Measurements from ENCODE around the gene LIX1. TPM values are rescaled to one million over a fixed set of nuclear protein-coding genes. Genes with fewer than 3 reads are reported as not detected.
"Not testable (repeated sequence)": the region's sequence is repeated elsewhere in the genome, so short reads cannot be mapped to it uniquely, and the experiment has no call there.

LIX1 gene
- total RNA-seq, result under 1 TPM in 1 of 2 donors, not detected in 1; 0.22 TPM
- long read RNA-seq, result 0 reads

DNA sequence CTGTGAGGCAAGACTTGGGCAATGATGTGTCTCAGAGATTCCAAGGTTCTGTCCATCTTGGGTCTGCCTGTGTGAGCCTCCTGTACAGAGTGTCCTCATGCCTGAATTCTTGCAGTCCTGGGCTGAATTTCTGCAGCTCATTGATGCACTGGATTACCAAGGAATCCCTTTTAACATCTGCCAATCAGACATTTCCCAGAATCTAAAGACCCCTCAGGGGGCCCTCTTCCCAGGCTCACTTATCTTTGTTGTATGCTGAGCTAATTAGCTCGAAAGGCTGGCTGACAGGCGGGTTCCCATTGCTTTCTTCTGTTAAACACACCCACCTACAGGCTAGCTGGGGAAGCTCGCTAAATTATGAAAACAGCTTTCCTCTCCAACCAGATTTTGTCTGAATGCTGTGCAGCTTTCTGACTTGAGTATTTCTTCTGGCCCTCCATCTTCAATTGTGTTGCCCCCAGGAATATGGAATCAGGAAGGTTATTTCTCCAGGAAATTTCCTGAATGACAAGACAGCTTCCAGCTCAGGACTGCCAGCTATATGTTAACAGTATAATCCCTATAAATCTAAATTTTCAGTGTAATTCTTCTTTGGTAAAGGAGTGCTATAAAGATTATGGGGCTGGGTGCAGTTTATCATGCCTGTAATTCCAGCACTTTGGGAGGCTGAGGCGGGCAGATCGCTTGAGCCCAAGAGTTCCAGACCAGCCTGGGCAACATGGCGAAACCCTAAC lies at the start of gene LIX1:
TSS of gene LIX1 (minus strand) at position 91 of the 734 bp plus-strand sequence. CDS start at position 56, 35 bp downstream.
- intact Hi-C loops (cut with DNase I, micrococcal nuclease), result no loop called here
- DNase-seq (peak in 1 of 2 donors; percentile 31), ATAC-seq (peak; percentile 88)

DNA sequence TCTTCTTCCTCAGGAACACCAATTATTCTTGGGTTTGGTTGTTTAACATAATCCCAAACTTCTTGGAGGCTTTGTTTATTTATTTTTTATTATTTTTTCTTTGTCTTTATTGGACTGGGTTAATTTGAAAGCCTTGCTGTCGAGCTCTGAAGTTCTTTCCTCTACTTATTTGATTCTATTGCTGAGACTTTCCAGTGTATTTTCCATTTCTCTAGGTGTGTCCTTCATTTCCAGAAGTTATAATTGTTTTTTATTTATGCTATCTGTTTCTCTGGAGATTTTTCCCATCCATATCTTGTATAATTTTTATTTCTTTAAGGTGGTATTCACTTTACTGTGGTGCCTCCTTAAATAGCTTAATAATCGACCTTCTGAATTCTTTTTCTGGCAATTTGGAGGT lies 49.5 kb upstream of the LIX1 start:
- intact Hi-C loops (cut with DNase I, micrococcal nuclease), result no loop called here
- DNase-seq (no peak), ATAC-seq (no peak)

- DNase-seq; intact Hi-C loops (cut with DNase I, micrococcal nuclease); ATAC-seq: not testable (repeated sequence)
These were observed 47.1 kb upstream of the LIX1 start for GRCh38 chr5:97189523-97189922.

DNA sequence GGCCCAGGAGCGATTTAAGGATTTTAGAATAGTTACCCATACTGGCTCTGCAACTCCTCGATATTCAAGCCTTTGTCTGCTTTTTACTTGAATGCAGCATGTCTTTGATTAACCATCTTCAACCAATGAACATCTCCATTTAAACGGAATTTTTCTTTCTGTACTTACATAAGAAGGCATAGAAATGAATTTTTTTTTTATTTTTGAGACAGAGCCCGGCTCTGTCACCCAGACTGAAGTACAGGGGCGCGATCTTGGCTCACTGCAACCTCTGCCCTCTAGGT lies 41.5 kb upstream of the LIX1 start:
- no peak for ATAC-seq
- intact Hi-C loops (cut with DNase I, micrococcal nuclease), result no loop called here
- DNase-seq, result no peak

DNA sequence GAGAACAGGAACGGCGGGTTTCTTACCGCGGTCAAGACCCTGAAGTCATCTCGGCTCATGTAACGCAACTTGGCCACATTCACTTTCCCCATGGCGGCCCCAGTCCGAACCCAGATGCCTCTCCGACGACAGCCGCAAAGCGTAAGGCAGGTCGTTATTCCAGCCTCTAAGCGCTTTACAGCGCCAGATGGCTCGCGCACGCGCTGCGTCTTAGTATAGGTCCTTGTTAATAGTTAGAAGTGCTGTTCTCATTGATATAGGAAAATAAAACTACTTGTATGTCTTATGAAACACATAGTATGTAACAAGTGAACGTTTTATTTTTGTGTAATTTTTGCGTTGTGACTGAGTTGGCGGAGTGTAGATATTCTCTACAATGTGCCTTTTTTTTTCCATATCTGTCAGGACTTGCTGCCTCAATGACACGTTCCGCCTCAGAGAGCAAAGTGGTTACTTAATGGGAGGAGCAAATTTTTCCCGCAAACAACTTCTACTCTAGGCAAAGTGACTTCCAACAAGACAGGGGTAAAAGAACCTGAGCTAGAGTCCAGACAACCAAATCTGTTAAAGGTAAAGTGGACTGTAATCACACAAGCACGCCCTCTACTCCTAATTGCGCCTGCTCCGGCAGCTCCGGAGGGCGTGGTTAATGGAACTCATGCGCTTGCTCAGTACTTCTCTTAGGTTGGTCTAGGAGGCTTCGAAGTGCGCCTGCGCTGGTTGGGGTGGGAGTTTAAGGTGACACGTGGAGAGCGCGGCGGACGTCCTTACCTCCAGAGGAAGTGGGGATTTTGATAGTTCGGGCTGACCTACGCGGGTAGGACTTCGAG lies 40.9 kb upstream of the LIX1 start, which contains the start of gene RIOK2:
TSS of gene RIOK2 (minus strand) at position 148 of the 830 bp plus-strand sequence. CDS start at position 92, 56 bp downstream.
- intact Hi-C loops (cut with DNase I, micrococcal nuclease), result no loop called here
- peak; percentile 92 for ATAC-seq

GRCh38 chr5:97182571-97183099 lies 40.2 kb upstream of the LIX1 start:
- ATAC-seq (peak; percentile 48), DNase-seq (no peak)
- intact Hi-C loops (cut with DNase I, micrococcal nuclease), result no loop called here

More for the DNA sequence above, 40.9 kb upstream of the LIX1 start, which contains the start of gene RIOK2:
- peak; percentile 96 to 97 for DNase-seq

- no peak for ATAC-seq
- intact Hi-C loops (cut with DNase I, micrococcal nuclease), result no loop called here
- DNase-seq, result no peak
These were observed 39.6 kb upstream of the LIX1 start for GRCh38 chr5:97181856-97182545.

GRCh38 chr5:97179457-97179856 lies 37.0 kb upstream of the LIX1 start:
- DNase-seq; ATAC-seq; intact Hi-C loops (cut with DNase I, micrococcal nuclease): not testable (repeated sequence)

DNA sequence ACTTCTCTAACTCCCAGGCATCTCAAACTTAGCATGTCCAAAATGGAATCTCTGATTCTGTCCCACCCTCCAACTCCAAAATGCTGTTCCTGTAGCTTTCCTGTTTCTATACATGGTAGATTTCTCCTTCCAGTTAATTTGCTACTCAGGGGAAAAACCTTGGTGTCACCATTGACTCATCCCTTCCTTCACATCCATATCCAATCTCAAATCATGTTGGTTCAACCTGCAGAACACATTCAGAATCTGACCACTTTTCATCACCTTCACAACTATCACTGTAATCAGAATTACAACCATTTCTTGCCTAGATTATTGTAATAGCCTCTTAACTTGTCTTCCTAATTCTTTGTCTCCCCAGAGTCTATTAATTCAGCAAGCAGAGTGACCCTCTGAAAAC lies 29.8 kb upstream of the LIX1 start:
- DNase-seq (no peak), ATAC-seq (no peak)
- intact Hi-C loops (cut with DNase I, micrococcal nuclease), result no loop called here

- intact Hi-C loops (cut with DNase I, micrococcal nuclease), result no loop called here
- ATAC-seq, result peak; percentile 56
- DNase-seq, result no peak
These were observed 29.3 kb upstream of the LIX1 start for GRCh38 chr5:97171703-97172102.

GRCh38 chr5:97167435-97167834 lies 25.0 kb upstream of the LIX1 start:
- no peak for ATAC-seq
- intact Hi-C loops (cut with DNase I, micrococcal nuclease), result loop anchor here in 1 of 2 donors (10.0 kb wide), 2 partner anchors 163 to 413 kb away; no protein-coding TSS in a partner anchor
- no peak for DNase-seq

GRCh38 chr5:97165726-97166125 lies 23.3 kb upstream of the LIX1 start:
- intact Hi-C loops (cut with DNase I, micrococcal nuclease), result loop anchor here in 1 of 2 donors (10.0 kb wide), 2 partner anchors 161 to 411 kb away; no protein-coding TSS in a partner anchor
- DNase-seq, result peak; percentile 57 to 73
- peak; percentile 90 for ATAC-seq

- DNase-seq, result no peak
- intact Hi-C loops (cut with DNase I, micrococcal nuclease), result loop anchor here in 1 of 2 donors (5.0 to 10.0 kb wide), 4 partner anchors 160 to 553 kb away; no protein-coding TSS in a partner anchor
- ATAC-seq, result peak; percentile 75
These were observed 22.4 kb upstream of the LIX1 start for GRCh38 chr5:97164846-97165245.

DNA sequence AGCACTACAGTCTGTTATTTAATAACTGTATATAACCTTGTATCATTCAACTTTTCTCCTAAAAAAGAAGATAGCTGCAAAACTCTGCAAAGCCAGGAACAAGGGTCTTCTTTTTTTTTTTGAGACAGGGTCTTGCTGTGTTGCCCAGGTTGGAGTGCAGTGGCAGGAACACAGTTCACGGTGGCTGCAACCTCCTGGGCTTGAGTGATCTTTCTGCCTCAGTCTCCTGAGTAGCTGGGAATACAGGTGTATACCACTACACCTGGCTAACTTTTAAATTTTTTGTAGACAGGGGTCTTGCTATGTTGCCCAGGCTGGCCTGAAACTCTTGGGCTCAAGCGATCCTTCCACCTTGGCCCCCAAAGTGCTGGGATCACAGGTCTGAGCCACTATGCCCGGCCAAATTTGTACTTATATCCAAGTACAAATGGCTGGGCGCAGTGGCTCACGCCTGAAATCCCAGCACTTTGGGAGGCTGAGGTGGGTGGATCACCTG lies 21.4 kb upstream of the LIX1 start:
- DNase-seq (no peak), ATAC-seq (no peak)
- intact Hi-C loops (cut with DNase I, micrococcal nuclease), result loop anchor here in 1 of 2 donors (5.0 to 10.0 kb wide), 4 partner anchors 159 to 552 kb away; no protein-coding TSS in a partner anchor

DNA sequence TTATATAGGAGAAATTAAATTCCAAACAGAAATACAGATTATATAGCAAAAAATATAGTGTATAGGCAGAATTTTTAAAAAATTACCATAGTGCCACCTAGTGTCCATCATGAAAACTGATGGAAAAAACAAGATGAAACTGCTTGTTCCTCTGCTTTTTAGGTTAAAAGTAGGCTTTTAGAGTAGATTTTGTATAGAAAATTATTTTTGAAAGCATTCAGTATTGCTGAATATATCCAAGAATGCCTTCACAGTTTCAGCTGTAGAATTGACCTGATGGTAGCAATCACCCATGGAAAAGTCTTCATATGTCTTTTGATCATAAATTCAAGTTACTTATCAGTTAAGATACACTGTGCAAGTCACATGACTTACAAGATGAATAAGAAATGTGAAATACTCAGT lies 21.0 kb upstream of the LIX1 start:
- ATAC-seq (no peak), DNase-seq (no peak)
- intact Hi-C loops (cut with DNase I, micrococcal nuclease), result loop anchor here in 1 of 2 donors (5.0 to 10.0 kb wide), 4 partner anchors 159 to 551 kb away; no protein-coding TSS in a partner anchor

DNA sequence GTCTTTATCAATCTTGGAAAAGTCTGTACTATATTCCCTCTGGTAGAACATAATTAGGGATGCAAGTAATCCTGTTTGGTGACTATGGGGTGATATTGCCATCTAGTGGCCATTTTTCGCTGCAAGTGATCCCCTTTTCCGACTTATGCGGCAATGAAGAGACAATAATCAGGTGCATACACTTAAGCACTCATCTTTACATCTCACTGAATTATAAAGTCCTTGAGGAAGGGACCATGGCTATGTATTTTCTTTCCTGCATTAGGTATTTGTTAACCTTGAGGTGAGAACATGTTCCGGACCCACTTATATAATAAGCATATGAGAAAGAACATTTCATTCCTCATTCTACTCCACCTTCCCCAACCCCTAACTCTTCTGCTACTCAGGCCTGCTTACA lies 19.6 kb upstream of the LIX1 start:
- DNase-seq (peak in 1 of 2 donors; percentile 58), ATAC-seq (peak; percentile 42)
- intact Hi-C loops (cut with DNase I, micrococcal nuclease), result loop anchor here in 1 of 2 donors (5.0 to 10.0 kb wide), 4 partner anchors 157 to 550 kb away; no protein-coding TSS in a partner anchor

GRCh38 chr5:97157689-97158088 lies 15.3 kb upstream of the LIX1 start:
- DNase-seq (no peak), ATAC-seq (no peak)
- intact Hi-C loops (cut with DNase I, micrococcal nuclease), result no loop called here

DNA sequence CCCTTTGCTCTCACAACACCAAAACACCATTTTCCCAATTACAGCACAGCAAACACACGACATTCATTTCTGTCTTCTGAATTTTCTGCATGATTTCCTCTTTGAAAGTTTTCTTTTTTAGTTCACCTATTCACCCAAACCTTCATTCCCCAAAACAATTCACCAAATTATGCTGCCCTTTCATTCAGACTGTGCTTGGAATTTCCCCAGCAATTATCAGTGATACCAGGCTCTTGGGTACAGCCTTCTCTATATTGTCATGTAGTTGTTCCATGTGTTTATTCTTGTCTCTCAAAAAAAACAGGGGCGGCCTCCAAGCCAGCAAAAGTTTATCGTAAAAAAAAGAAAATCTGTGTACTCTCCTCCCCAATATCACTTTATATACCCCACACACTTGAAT lies 9.0 kb upstream of the LIX1 start:
- intact Hi-C loops (cut with DNase I, micrococcal nuclease), result no loop called here

More for the DNA sequence above, 9.0 kb upstream of the LIX1 start:
- DNase-seq (no peak), ATAC-seq (no peak)

All from left colon (tissue), 2 donors.